Esophagus squamous epithelium (tissue), 4 donors: ENCODE measurements around the gene KLF6.

Experiments
- POLR2A ChIP-seq, 4 donors: fragments of 450-650 bp; IDR thresholded peaks; one replicate each; pipeline ENCODE4 v1.6.1; 2017; ENCODE audit warnings: antibody characterized with exemption in 4 of 4, mild to moderate bottlenecking in 4 of 4, moderate library complexity in 3 of 4
- TF ChIP-seq, protein P1 (sequence below), 6 experiments: fragments of 450-650 bp in 4 of 6; fragments of 200-600 bp in 2 of 6; sonication (generic) in 2 of 6; IDR thresholded peaks; one replicate each; pipeline ENCODE4 v1.5.1; 2016 to 2019; ENCODE audit warnings: antibody characterized with exemption in 6 of 6, mild to moderate bottlenecking in 4 of 6, moderate library complexity in 4 of 6

DNA sequence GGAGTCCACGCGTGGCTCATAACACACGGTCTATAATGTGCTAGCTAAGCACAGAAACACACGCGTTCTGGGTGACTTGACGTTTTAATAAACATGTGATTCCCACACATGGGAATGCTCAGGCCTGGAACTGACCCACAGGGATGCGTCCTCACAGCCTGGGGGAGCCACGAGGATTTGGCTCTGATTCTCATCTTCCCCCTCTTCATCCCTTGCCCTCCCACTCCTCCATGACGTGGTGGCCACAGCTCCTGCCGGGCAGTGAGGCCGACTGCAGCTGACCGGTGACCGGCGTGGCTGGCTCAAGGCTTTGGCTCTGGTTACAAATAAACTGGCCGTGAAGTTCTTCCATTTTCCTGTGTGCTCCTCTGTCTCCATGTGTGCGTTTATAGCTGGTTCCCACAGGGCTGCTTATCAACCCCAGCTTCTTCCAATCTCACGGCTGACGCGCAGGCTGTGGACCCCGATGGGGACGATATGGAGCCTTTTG, 40.9 kb upstream of the KLF6 start:
- TF ChIP-seq, protein P1, sequence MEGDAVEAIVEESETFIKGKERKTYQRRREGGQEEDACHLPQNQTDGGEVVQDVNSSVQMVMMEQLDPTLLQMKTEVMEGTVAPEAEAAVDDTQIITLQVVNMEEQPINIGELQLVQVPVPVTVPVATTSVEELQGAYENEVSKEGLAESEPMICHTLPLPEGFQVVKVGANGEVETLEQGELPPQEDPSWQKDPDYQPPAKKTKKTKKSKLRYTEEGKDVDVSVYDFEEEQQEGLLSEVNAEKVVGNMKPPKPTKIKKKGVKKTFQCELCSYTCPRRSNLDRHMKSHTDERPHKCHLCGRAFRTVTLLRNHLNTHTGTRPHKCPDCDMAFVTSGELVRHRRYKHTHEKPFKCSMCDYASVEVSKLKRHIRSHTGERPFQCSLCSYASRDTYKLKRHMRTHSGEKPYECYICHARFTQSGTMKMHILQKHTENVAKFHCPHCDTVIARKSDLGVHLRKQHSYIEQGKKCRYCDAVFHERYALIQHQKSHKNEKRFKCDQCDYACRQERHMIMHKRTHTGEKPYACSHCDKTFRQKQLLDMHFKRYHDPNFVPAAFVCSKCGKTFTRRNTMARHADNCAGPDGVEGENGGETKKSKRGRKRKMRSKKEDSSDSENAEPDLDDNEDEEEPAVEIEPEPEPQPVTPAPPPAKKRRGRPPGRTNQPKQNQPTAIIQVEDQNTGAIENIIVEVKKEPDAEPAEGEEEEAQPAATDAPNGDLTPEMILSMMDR (IDR thresholded peaks at IDR 0.05), result no peak
- no peak for TF ChIP-seq POLR2A (IDR thresholded peaks at IDR 0.05)
